Fibroblast of lung (primary cell): ENCODE measurements around the gene INHBE.

Experiments
- EZH2 ChIP-seq: IDR thresholded peaks from 2 replicates; pipeline ENCODE4 v1.5.1; 2012; ENCODE audit warnings: low read length, control low read depth, mild to moderate bottlenecking; ENCODE audit errors: missing control alignments
- TF ChIP-seq, protein P1 (sequence below), 2 donors: IDR thresholded peaks in 1 of 2; conservative IDR thresholded peaks in 1 of 2; 1 replicate in 1 of 2; 2 replicates in 1 of 2; pipeline ENCODE4 v1.5.1; 2011 to 2012; ENCODE audit warnings: low read length in 2 of 2, control low read depth in 1 of 2, inconsistent platforms in 1 of 2, low read depth in 1 of 2, mild to moderate bottlenecking in 1 of 2

DNA sequence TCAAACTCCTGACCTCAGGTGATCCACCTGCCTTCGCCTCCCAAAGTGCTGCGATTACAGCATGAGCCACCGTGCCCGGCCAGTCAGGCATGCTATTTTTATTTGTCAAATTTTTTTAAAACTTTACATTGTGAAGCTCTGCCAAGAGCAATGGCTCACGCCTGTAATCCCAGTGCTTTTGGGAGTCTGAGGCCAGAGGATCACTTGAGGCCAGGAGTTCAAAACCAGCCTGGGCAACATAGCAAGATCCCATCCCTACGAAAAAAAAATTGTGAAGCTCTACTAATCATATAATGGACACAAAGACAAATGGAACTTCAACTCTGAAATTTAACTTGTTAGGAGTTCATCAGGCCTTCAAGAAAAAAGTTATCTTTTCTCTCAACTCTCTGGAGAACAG is 26.1 kb upstream of the INHBE start:
- TF ChIP-seq, protein P1, sequence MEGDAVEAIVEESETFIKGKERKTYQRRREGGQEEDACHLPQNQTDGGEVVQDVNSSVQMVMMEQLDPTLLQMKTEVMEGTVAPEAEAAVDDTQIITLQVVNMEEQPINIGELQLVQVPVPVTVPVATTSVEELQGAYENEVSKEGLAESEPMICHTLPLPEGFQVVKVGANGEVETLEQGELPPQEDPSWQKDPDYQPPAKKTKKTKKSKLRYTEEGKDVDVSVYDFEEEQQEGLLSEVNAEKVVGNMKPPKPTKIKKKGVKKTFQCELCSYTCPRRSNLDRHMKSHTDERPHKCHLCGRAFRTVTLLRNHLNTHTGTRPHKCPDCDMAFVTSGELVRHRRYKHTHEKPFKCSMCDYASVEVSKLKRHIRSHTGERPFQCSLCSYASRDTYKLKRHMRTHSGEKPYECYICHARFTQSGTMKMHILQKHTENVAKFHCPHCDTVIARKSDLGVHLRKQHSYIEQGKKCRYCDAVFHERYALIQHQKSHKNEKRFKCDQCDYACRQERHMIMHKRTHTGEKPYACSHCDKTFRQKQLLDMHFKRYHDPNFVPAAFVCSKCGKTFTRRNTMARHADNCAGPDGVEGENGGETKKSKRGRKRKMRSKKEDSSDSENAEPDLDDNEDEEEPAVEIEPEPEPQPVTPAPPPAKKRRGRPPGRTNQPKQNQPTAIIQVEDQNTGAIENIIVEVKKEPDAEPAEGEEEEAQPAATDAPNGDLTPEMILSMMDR (conservative IDR thresholded peaks at IDR 0.05 in 1 of 2, IDR thresholded peaks at IDR 0.05 in 1 of 2; ENCODE audit: low read depth in 1 of 2, low read length in 2 of 2) = no peak
- no peak for TF ChIP-seq EZH2
